GM23338 (cell line): ENCODE measurements around the gene ETFB. TPM values are rescaled to one million over a fixed set of nuclear protein-coding genes. Genes with fewer than 3 reads are reported as not detected.

ENCODE experiments used
- ATAC-seq: fragments of 200-7000 bp; cut with Tn5 transposase; 3 replicates; pipeline ENCODE4 v1.9.1; 2020
- DNase-seq: peaks from one replicate; pipeline ENCODE4 v3.0.0-alpha.2; 2015; ENCODE audit warnings: low spot score
- H2AFZ ChIP-seq: fragments of 200-600 bp; sonication (generic); 2 replicates; pipeline ENCODE4 v1.8.0; 2016; ENCODE audit warnings: antibody characterized with exemption, mild to moderate bottlenecking, moderate library complexity
- H3F3A ChIP-seq: fragments of 200-600 bp; sonication (generic); replicated peaks from 2 replicates; pipeline ENCODE4 v1.8.0; 2017; ENCODE audit warnings: antibody characterized with exemption, mixed run types, low read depth
- H3K27ac ChIP-seq: fragments of 200-600 bp; sonication (generic); 2 replicates; pipeline ENCODE4 v1.6.1; 2016; ENCODE audit warnings: low read depth
- H3K27me3 ChIP-seq: fragments of 200-600 bp; sonication (generic); 2 replicates; pipeline ENCODE4 v1.8.0; 2016; ENCODE audit warnings: mild to moderate bottlenecking, mixed run types, moderate library complexity; ENCODE audit not compliant: insufficient read depth
- H3K36me3 ChIP-seq: fragments of 200-600 bp; sonication (generic); 2 replicates; pipeline ENCODE4 v1.8.0; 2016; ENCODE audit warnings: mild to moderate bottlenecking; ENCODE audit not compliant: insufficient read depth
- H3K4me1 ChIP-seq: fragments of 200-600 bp; sonication (generic); 2 replicates; pipeline ENCODE4 v1.8.0; 2016; ENCODE audit warnings: mild to moderate bottlenecking, moderate library complexity; ENCODE audit not compliant: insufficient read depth
- H3K4me2 ChIP-seq: fragments of 200-600 bp; sonication (generic); 2 replicates; pipeline ENCODE4 v1.7.1; 2017; ENCODE audit warnings: mixed run types
- H3K4me3 ChIP-seq: fragments of 200-600 bp; sonication (generic); 2 replicates; pipeline ENCODE4 v1.6.1; 2016; ENCODE audit warnings: mixed run types
- H3K79me2 ChIP-seq: fragments of 200-600 bp; sonication (generic); replicated peaks from 2 replicates; pipeline ENCODE4 v1.8.0; 2017; ENCODE audit warnings: mild to moderate bottlenecking; ENCODE audit not compliant: insufficient read depth
- H3K9me2 ChIP-seq: fragments of 200-600 bp; sonication (generic); 2 replicates; pipeline ENCODE4 v1.8.0; 2017; ENCODE audit not compliant: insufficient read depth
- H4K20me1 ChIP-seq: fragments of 200-600 bp; sonication (generic); replicated peaks from 2 replicates; pipeline ENCODE4 v1.8.0; 2017; ENCODE audit warnings: mild to moderate bottlenecking; ENCODE audit not compliant: insufficient read depth
- H3K27ac Mint-ChIP-seq: 2 replicates; pipeline ENCODE4 v1.8.0; 2020; ENCODE audit warnings: inconsistent platforms, mild to moderate bottlenecking, moderate library complexity, mixed read lengths
- H3K27me3 Mint-ChIP-seq: 3 replicates; pipeline ENCODE4 v1.8.0; 2022; ENCODE audit warnings: low read depth, mild to moderate bottlenecking, moderate library complexity, mixed read lengths, inconsistent platforms; ENCODE audit not compliant: insufficient read depth, poor library complexity
- H3K36me3 Mint-ChIP-seq: 3 replicates; pipeline ENCODE4 v1.8.0; 2021; ENCODE audit warnings: low read depth, mild to moderate bottlenecking, inconsistent platforms, moderate library complexity, mixed read lengths
- H3K4me1 Mint-ChIP-seq: 3 replicates; pipeline ENCODE4 v1.8.0; 2020; ENCODE audit warnings: mild to moderate bottlenecking, inconsistent platforms, mixed read lengths
- H3K4me3 Mint-ChIP-seq: 3 replicates; pipeline ENCODE4 v1.8.0; 2021; ENCODE audit warnings: moderate library complexity, mild to moderate bottlenecking, inconsistent platforms, mixed read lengths
- H3K9me3 Mint-ChIP-seq: 3 replicates; pipeline ENCODE4 v1.8.0; 2020; ENCODE audit warnings: moderate library complexity, mild to moderate bottlenecking, inconsistent platforms, mixed read lengths
- CREB1 ChIP-seq: fragments of 250-450 bp; sonication (Bioruptor Pico); IDR thresholded peaks from 2 replicates; pipeline ENCODE4 v1.5.0; 2020; ENCODE audit warnings: low read depth, mild to moderate bottlenecking, moderate library complexity
- CTCF ChIP-seq, 2 experiments: fragments of 200-600 bp in 1 of 2; sonication (generic) in 1 of 2; conservative IDR thresholded peaks; 2 replicates each; pipeline versions ENCODE4 v1.5.1 to v1.6.1; 2016 to 2017; ENCODE audit warnings: antibody characterized with exemption in 2 of 2, low read depth in 2 of 2, mild to moderate bottlenecking in 2 of 2, moderate library complexity in 1 of 2
- ETS1 ChIP-seq: IDR thresholded peaks from 2 replicates; pipeline ENCODE4 v1.6.1; 2016; ENCODE audit warnings: antibody characterized with exemption
- EZH2 ChIP-seq: fragments of 200-600 bp; sonication (generic); IDR thresholded peaks from one replicate; pipeline ENCODE4 v1.8.0; 2017; ENCODE audit warnings: antibody characterized with exemption, mild to moderate bottlenecking, low read depth; ENCODE audit not compliant: unreplicated experiment
- EZH2phosphoT487 ChIP-seq: fragments of 200-600 bp; sonication (generic); IDR thresholded peaks from one replicate; pipeline ENCODE4 v1.8.1; 2018; ENCODE audit warnings: antibody characterized with exemption; ENCODE audit not compliant: unreplicated experiment
- JUNB ChIP-seq: IDR thresholded peaks from one replicate; pipeline ENCODE4 v1.6.1; 2016; ENCODE audit warnings: antibody characterized with exemption; ENCODE audit not compliant: unreplicated experiment
- NANOG ChIP-seq: IDR thresholded peaks from 2 replicates; pipeline ENCODE4 v1.6.1; 2016; ENCODE audit warnings: antibody characterized with exemption, borderline replicate concordance
- POLR2AphosphoS5 ChIP-seq: IDR thresholded peaks from 2 replicates; pipeline ENCODE4 v1.6.1; 2016; ENCODE audit warnings: antibody characterized with exemption, low read depth
- REST ChIP-seq: IDR thresholded peaks from one replicate; pipeline ENCODE4 v1.6.1; 2018; ENCODE audit warnings: antibody characterized with exemption; ENCODE audit not compliant: unreplicated experiment
- STAT1 ChIP-seq: IDR thresholded peaks from one replicate; pipeline ENCODE4 v1.6.1; 2016; ENCODE audit warnings: antibody characterized with exemption; ENCODE audit not compliant: unreplicated experiment
- ZNF114 ChIP-seq: fragments of 250-450 bp; sonication (Bioruptor Pico); IDR thresholded peaks from 2 replicates; pipeline ENCODE4 v1.5.0; 2020; ENCODE audit warnings: mild to moderate bottlenecking, moderate library complexity
- ZNF331 ChIP-seq: fragments of 250-450 bp; sonication (Bioruptor Pico); IDR thresholded peaks from 2 replicates; pipeline ENCODE4 v1.5.0; 2020; ENCODE audit warnings: low read depth, mild to moderate bottlenecking, moderate library complexity
- ZNF462 ChIP-seq: fragments of 250-450 bp; sonication (Bioruptor Pico); IDR thresholded peaks from 2 replicates; pipeline ENCODE4 v1.5.0; 2020; ENCODE audit warnings: mild to moderate bottlenecking, moderate library complexity
- polyA plus RNA-seq: library from polyadenylated mRNA; unstranded; fragments of >200 nt; fragmentation: Nextera tagmentation; extraction: Ambion mirVana; gene quantifications from 2 replicates; pipeline ENCODE4 v1.2.1, GENCODE V29; 2016
- total RNA-seq: library from RNA; depleted of rRNA; stranded (reverse); fragments of >200 nt; shearing (Covaris generic); gene quantifications from 2 replicates; pipeline ENCODE4 v1.2.3, GENCODE V29; 2014

Gene ETFB
- total and polyA plus RNA-seq, 2 experiments from 2014 or later = 37.3 to 63.4 TPM

GRCh38 chr19:51331716-51332115, 34.5 kb downstream of the ETFB start:
- Histone ChIP-seq H3K4me2 (no peak overlapping the region), H3K4me1 (peaks cover 10% of the 10 kb centered on the region; the same call in 1 of the 2 replicates), H3K27me3 (peaks cover 8% of the 10 kb centered on the region), H3K36me3 (0 out of 2 replicates have a peak, but pooled peaks cover 6% of the 10 kb centered on the region), H4K20me1 (no peaks in the 10 kb centered on the region), H3K79me2 (no peaks in the 10 kb centered on the region), H3K27ac (no peak overlapping the region), H2AFZ (no peak overlapping the region), H3K9me2 (0 out of 2 replicates have a peak, but pooled peaks cover 3% of the 10 kb centered on the region), H3F3A (no peaks in the 10 kb centered on the region), H3K4me3 (no peak overlapping the region)
- TF ChIP-seq EZH2phosphoT487 (no peak), REST (no peak), EZH2 (no peak), POLR2AphosphoS5 (no peak), ETS1 (no peak), NANOG (no peak), ZNF462 (CRISPR knock-in tag) (no peak), ZNF331 (no peak), STAT1 (no peak), JUNB (no peak), ZNF114 (CRISPR knock-in tag) (no peak), CTCF (conservative IDR thresholded peaks at IDR 0.05; ENCODE audit: low read depth in 2 of 2) (no peak), CREB1 (no peak)
- Mint-ChIP-seq H3K36me3 (peaks cover 47% of the 10 kb centered on the region), H3K9me3 (no peaks in the 10 kb centered on the region; the same call in 2 of the 3 replicates), H3K4me1 (peaks cover 18% of the 10 kb centered on the region), H3K27ac (no peak overlapping the region), H3K27me3 (peaks cover 23% of the 10 kb centered on the region), H3K4me3 (no peak overlapping the region)
- no peak for DNase-seq
- no peak for ATAC-seq
